Activated CD4-positive, alpha-beta T cell treated with anti-CD3 and anti-CD28 coated beads for 36 hours (primary cell): ENCODE results near the gene LCP1. TPM values are rescaled to one million over a fixed set of nuclear protein-coding genes. Genes with fewer than 3 reads are reported as not detected.
A peak's percentile ranks its signal among the peaks of the same experiment; 100 is the strongest.

ENCODE experiments used
- ATAC-seq: fragments of 200-7000 bp; cut with Tn5 transposase; one replicate; pipeline ENCODE4 v1.10.0; 2021; ENCODE audit warnings: mild to moderate bottlenecking, moderate library complexity
- CTCF ChIA-PET: fragments of 350-600 bp; sonication (Branson Sonifier 250); formaldehyde crosslinking; loops from one replicate; lab custom pipeline; 2021; ENCODE audit warnings: antibody characterized with exemption; lab: Charles Lee
- POLR2A ChIA-PET: fragments of 350-600 bp; sonication (Branson Sonifier 250); formaldehyde crosslinking; loops from one replicate; lab custom pipeline; 2021; ENCODE audit warnings: antibody characterized with exemption, inconsistent platforms; lab: Charles Lee
- DNase-seq: peaks from one replicate; pipeline ENCODE4 v3.0.0-alpha.2; 2020
- H3K27ac Mint-ChIP-seq: one replicate; pipeline ENCODE4 v1.8.0; 2021; ENCODE audit warnings: mixed read lengths
- H3K27me3 Mint-ChIP-seq: one replicate; pipeline ENCODE4 v1.8.0; 2021; ENCODE audit warnings: mixed read lengths
- H3K36me3 Mint-ChIP-seq: one replicate; pipeline ENCODE4 v1.8.0; 2021; ENCODE audit warnings: low read depth, mixed read lengths
- H3K4me1 Mint-ChIP-seq: one replicate; pipeline ENCODE4 v1.8.0; 2021; ENCODE audit warnings: mixed read lengths
- H3K4me3 Mint-ChIP-seq: one replicate; pipeline ENCODE4 v1.8.0; 2021; ENCODE audit warnings: mild to moderate bottlenecking, moderate library complexity, mixed read lengths
- H3K9me3 Mint-ChIP-seq: one replicate; pipeline ENCODE4 v1.8.0; 2021; ENCODE audit warnings: low read depth, mixed read lengths
- intact Hi-C, 2 experiments: fragments of 100-400 bp; cut with DNase I in 1 of 2; cut with micrococcal nuclease in 1 of 2; formaldehyde crosslinking; loops; one replicate each; pipeline versions ENCODE4 v1.14.2 to v1.15.1; 2022 to 2024; cut with DNase I, micrococcal nuclease
- total RNA-seq, 2 experiments: library from RNA; stranded (reverse); gene quantifications; one replicate each; pipeline ENCODE4 v1.2.3, GENCODE V29; 2021

Gene LCP1
- total RNA-seq, 2 experiments from 2014 or later, result 1,060 to 1,089 TPM

DNA sequence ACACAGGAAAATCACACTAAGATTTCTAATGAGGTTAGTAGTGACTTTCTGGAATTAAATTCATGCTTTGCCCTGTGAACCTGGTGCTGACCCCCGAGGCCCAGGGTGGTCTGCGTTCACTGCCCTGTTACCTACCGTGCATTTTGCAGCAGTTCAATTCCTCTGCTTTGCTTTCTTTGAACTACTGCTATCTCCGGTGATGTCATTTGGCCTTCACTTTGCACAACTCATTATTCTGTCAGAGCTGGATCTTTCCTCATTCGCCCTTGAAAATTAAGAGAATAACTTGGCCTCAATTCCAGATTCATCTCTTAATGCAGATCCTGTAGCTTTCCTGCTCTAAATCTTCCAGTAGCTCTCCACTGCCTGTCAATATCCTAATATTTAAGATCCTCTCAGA lies 21.0 kb upstream of the LCP1 start:
- Mint-ChIP-seq H3K9me3 (no peaks in the 10 kb centered on the region), H3K36me3 (no peaks in the 10 kb centered on the region), H3K4me1 (peaks cover 37% of the 10 kb centered on the region), H3K27me3 (no peaks in the 10 kb centered on the region), H3K4me3 (no peak overlapping the region), H3K27ac (no peak overlapping the region)
- DNase-seq, result no peak
- ChIA-PET CTCF (interaction anchor here (0.8 to 1.7 kb wide), 7 partner anchors 8 to 119 kb away, joined by 3 to 5 read pairs (median 3); no protein-coding TSS in a partner anchor), POLR2A (no interaction called here)
- no peak for ATAC-seq
- intact Hi-C loops, result no loop called here

DNA sequence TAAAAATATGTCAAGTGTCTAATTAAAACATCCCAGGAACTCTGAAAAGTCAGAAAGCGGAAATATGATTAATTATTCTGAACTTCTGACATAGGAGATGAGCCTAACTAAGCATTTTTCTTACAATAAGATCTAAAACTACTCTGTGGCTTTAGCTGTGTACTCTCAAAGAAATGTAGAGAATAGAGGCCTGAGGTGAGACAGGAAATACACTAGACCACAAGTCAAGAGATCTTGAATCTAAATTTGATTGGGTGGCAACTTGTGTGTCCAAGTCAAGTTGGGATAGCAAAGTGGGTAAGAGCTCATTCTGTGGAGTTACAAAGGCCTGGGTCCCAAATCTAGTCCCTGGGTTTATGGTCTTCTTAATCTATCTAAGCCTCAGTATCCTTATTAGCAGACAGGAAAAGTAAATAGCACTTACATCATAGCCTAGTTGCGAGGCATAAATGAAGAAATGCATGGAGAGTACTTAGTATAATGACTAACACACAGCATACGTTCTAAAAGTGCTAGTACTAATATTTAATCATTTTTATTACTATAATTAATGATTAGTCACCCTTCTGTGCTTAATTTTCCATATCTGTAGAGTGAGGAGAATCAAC lies 20.3 kb upstream of the LCP1 start:
- DNase-seq, result no peak
- Mint-ChIP-seq H3K4me1 (peaks cover 37% of the 10 kb centered on the region), H3K27me3 (no peaks in the 10 kb centered on the region), H3K36me3 (no peaks in the 10 kb centered on the region), H3K4me3 (no peak overlapping the region), H3K9me3 (no peaks in the 10 kb centered on the region), H3K27ac (peak overlapping the region; percentile 68)
- ChIA-PET CTCF (interaction anchor here (0.9 to 1.7 kb wide), 4 partner anchors 11 to 122 kb away, joined by 4 to 5 read pairs (median 4); no protein-coding TSS in a partner anchor), POLR2A (no interaction called here)
- ATAC-seq, result peak; percentile 85
- intact Hi-C loops, result no loop called here

DNA sequence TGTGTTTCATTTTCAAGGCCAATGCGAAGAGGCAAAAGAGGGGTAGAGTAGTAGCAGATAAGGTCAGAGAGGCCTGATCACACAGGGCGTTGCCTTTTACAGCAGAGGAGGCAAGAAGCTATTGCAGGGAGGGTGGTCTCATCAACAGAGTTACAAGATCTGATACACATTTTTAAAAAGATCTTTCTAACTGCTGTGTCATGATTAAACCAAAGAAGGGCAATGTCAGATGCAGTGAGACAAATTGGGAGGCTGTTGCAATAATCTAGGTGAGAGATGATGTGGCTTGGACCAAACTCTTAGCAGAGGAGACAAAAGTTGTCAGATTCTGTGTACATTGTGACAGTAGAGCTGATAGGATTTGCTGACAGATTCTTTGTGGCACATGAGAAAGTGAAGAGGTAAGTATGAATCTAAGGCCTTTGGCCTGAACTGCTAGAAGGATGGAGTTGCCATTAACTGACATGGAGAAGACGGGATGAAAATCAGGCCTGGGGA lies 16.8 kb upstream of the LCP1 start:
- H3K9me3 Mint-ChIP-seq, result no peaks in the 10 kb centered on the region
- H3K4me1 Mint-ChIP-seq, result peaks cover 34% of the 10 kb centered on the region
- no peak for ATAC-seq
- no peaks in the 10 kb centered on the region for H3K36me3 Mint-ChIP-seq
- no peak overlapping the region for H3K27ac Mint-ChIP-seq
- POLR2A ChIA-PET, result interaction anchor here (0.6 kb wide), 1 partner anchor 17 kb away, joined by 3 read pairs; the partner anchor contains the start of gene LCP1
- CTCF ChIA-PET, result interaction anchor here (0.6 to 1.7 kb wide), 3 partner anchors 13 to 123 kb away, joined by 3 to 10 read pairs (median 5); no protein-coding TSS in a partner anchor
- no peaks in the 10 kb centered on the region for H3K27me3 Mint-ChIP-seq
- no peak for DNase-seq
- intact Hi-C loops, result no loop called here
- H3K4me3 Mint-ChIP-seq, result no peak overlapping the region

DNA sequence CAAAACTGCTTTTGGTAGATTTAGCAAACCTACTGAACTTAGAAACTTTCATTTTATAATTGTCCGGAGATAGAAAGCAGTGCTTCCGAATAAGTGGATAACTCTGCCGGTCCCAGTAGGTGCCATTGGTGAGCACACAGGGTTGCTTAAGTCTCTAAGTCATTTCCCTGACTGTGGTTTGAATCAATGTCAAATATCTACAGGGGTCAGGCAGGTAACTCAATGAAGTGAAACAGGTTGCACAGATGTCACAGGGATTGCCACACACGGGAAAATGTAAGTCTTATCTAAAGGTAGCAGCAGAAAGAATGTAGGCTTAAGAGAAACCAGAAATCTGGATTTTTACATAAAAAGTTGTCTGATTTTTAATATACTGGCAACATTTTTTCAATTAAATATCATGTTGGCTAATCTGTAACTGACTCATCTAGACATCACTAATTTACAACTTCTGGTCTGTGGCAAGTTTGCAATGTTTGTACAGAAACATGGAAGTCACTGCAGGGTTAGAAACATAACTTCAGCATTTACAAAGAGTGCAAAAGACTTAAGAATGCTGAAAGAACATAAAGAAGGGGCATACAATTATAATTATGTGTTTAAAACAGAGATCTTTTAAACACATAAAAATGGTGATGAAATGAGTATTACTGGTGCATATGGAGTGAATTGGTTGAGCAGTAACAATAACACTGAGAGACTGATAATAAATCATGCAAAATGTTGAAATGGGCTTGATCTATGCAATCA lies 15.5 kb upstream of the LCP1 start:
- Mint-ChIP-seq H3K36me3 (no peaks in the 10 kb centered on the region), H3K9me3 (no peaks in the 10 kb centered on the region), H3K4me1 (peaks cover 24% of the 10 kb centered on the region), H3K4me3 (no peak overlapping the region), H3K27ac (no peak overlapping the region), H3K27me3 (no peaks in the 10 kb centered on the region)
- intact Hi-C loops, result no loop called here
- DNase-seq (no peak), ATAC-seq (no peak)
- ChIA-PET POLR2A (no interaction called here), CTCF (no interaction called here)

DNA sequence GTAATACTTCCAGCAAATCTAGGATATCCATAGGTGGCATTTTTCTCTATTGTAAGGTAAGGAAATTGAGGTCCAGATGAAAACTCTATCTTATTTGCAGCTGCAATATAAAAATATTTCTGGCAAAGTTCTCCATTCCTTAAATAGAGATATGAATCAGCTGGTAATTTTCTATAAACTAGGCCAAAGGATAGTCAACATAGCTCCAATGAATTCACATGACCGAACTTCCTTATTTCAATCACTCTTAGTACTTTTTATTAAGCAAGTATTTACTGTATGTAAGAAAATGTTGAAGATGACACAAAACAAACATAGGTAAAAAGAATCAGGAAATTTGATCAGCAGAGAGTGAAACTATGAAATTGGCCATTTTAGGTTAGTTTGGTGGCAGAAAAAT lies 13.0 kb upstream of the LCP1 start:
- ChIA-PET CTCF (interaction anchor here (0.9 to 3.0 kb wide), 4 partner anchors 8 to 116 kb away, joined by 3 to 10 read pairs (median 3); no protein-coding TSS in a partner anchor), POLR2A (no interaction called here)
- DNase-seq, result no peak
- H3K9me3 Mint-ChIP-seq, result no peaks in the 10 kb centered on the region
- H3K4me1 Mint-ChIP-seq, result peaks cover 5% of the 10 kb centered on the region
- H3K27me3 Mint-ChIP-seq, result no peaks in the 10 kb centered on the region
- no peaks in the 10 kb centered on the region for H3K36me3 Mint-ChIP-seq
- no peak overlapping the region for H3K4me3 Mint-ChIP-seq
- intact Hi-C loops, result no loop called here
- ATAC-seq, result no peak
- H3K27ac Mint-ChIP-seq, result no peak overlapping the region

DNA sequence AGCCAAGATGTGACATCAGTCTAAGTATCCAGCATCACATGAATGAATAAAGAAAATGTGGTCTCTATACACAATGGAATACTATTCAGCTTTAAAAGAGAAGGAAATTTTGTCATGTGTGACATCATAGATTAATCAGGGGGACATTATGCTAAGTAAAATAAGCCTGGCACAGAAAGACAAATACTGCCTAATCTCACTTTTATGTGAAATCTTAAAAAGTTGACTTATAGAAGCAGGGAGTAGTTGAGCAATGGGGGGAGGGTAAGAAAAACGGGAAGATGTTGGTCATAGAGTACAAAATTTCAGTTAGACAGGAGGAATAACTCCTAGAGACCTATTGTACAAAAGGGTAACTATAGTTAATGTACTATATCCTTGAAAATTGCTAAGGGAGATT lies 10.4 kb upstream of the LCP1 start:
- intact Hi-C loops, result no loop called here
- Mint-ChIP-seq H3K27me3 (no peaks in the 10 kb centered on the region), H3K36me3 (no peaks in the 10 kb centered on the region), H3K4me1 (no peaks in the 10 kb centered on the region), H3K27ac (no peak overlapping the region), H3K9me3 (no peaks in the 10 kb centered on the region), H3K4me3 (no peak overlapping the region)
- DNase-seq (no peak), ATAC-seq (no peak)
- CTCF ChIA-PET, result interaction anchor here (0.6 to 2.2 kb wide), 3 partner anchors 10 to 32 kb away, joined by 4 to 9 read pairs (median 4); partner anchors contain the start of gene LCP1
- POLR2A ChIA-PET, result no interaction called here

DNA sequence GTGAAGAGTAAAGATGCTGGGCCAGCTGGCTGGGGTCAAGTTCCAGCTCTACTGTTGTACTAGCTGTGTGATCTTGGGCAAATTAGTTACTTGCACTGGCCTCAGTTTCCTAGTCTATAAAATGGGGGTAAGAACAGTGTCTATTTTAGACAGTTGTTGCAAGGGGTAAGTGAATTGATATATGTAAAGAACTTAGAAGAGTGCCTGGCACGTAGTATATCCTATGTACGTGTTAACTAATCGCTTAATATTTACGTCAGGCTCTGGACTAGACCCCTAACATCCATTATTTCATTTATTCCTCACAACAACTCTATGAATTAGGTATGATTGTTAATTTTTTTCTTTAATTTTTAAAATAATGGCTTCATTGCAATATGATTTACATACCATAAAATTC lies 3.7 kb upstream of the LCP1 start:
- H3K27me3 Mint-ChIP-seq, result no peaks in the 10 kb centered on the region
- H3K9me3 Mint-ChIP-seq, result no peaks in the 10 kb centered on the region
- H3K4me1 Mint-ChIP-seq, result peaks cover 32% of the 10 kb centered on the region
- POLR2A ChIA-PET, result no interaction called here
- DNase-seq, result no peak
- no peak overlapping the region for H3K4me3 Mint-ChIP-seq
- CTCF ChIA-PET, result interaction anchor here (0.6 to 3.0 kb wide), 7 partner anchors 10 to 734 kb away, joined by 3 to 12 read pairs (median 5); no protein-coding TSS in a partner anchor
- no peak overlapping the region for H3K27ac Mint-ChIP-seq
- peaks cover 7% of the 10 kb centered on the region for H3K36me3 Mint-ChIP-seq
- no peak for ATAC-seq
- intact Hi-C loops, result loop anchor here (2.0 to 10.0 kb wide), 3 partner anchors 135 to 841 kb away; partner anchors contain the start of genes ESD (in 1 of the 2) and TPT1 (in 1 of the 2)

DNA sequence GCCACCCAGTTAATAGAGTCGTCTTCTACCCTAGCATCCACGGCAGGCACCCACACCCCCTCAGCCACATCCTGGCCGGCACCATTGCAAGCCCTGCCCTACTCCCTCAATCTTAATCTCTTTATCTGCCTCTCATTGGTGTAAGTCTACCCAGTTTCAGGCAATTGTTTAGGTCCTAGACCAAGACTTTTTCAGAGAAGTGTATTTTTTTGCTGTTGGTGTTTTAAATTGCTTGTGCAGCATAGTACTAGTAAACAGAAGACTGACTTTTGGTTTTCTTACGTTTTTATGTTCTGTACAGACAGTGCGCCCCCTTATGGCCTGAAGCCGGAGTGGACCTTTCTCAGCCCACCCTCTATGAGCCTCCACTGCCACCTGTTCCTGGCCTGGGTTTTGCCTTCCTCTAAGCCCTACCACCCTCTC lies 2.3 kb upstream of the LCP1 start:
- ATAC-seq (peak; percentile 61), DNase-seq (peak; percentile 89)
- Mint-ChIP-seq H3K4me1 (peaks cover 35% of the 10 kb centered on the region), H3K9me3 (no peaks in the 10 kb centered on the region), H3K27me3 (no peaks in the 10 kb centered on the region), H3K27ac (peak overlapping the region; percentile 98), H3K36me3 (peaks cover 18% of the 10 kb centered on the region), H3K4me3 (peak overlapping the region; percentile 97)
- ChIA-PET CTCF (interaction anchor here (0.5 to 1.8 kb wide), 3 partner anchors 16 to 76 kb away, joined by 3 to 12 read pairs (median 5); no protein-coding TSS in a partner anchor), POLR2A (no interaction called here)
- intact Hi-C loops, result loop anchor here (1.0 to 10.0 kb wide), 14 partner anchors 24 to 1853 kb away; partner anchors contain the start of genes ZC3H13 (in 2 of the 2), ESD (in 1 of the 2), LRRC63 (in 1 of the 2) and NUDT15 (in 1 of the 2)

DNA sequence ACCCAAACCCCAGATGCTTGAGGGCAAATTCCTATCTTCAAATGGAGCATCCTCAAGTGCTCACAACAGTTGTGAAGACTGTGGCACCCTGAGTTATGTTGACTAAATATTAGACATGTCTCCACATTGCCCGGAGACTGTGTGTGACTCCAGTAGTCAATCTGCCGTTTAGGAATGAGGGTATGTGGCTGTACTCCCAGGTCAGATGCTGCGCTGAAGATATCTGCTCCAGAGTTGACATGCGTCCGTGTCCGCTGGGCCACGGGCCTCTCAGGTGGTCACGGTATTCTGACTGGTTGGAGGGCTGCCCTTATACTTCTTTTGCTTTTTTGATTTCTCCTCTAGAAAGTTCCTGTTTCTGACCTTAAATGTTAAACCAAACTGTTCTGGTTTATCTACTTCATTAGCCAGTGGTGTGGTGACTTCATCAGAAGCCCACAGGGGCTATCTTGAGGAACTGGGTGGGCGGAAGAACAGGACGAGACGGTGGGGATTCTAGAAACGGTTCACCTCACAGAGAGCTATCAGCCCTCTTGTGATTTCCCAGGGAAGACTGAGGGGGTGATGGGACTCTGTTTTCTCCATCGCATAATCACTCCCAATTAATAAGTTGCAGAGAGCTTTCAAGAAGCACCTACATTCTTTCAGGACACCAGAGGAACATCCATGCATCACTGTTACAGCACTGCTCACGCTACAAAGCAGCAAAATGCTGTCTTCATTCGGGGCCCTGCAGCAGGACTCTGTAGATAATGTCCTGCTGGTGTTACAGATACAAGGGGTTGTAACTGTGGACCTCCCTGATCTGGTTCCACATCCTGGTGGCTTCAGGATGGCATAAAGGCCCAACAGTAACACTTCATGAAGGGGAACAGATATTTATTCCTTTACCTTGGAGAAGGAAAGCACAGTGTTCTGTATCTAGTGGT lies 1.3 kb upstream of the LCP1 start:
- intact Hi-C loops, result loop anchor here (2.0 to 10.0 kb wide), 10 partner anchors 36 to 1854 kb away; partner anchors contain the start of genes ESD (in 1 of the 2), NUDT15 (in 1 of the 2), RUBCNL (in 1 of the 2) and TPT1 (in 1 of the 2)

DNA sequence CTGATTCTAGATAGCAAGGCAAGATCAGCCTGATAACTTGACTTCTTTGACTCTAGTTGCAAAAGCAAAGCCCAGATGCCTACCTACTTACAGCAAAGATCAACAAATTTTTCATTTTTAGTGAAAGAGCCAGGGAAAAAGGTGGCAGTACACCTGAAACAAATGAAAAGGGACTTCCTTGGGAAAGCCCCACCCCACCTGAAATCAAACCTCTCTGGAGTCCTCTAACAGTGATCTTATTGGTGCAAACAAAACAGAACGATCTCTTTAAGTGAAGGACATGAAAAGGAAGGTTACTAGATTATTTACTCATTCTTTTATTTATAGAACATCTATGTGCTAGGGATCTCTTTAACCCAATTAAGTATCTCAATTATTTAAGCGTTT lies 507 bp upstream of the LCP1 start:
- peak overlapping the region; percentile 97 for H3K4me3 Mint-ChIP-seq
- ATAC-seq (no peak), DNase-seq (no peak)
- H3K9me3 Mint-ChIP-seq, result no peaks in the 10 kb centered on the region
- no peaks in the 10 kb centered on the region for H3K27me3 Mint-ChIP-seq
- POLR2A ChIA-PET, result interaction anchor here (0.6 to 1.9 kb wide), 5 partner anchors 10 to 113 kb away, joined by 3 to 7 read pairs (median 3); no protein-coding TSS in a partner anchor
- peak overlapping the region; percentile 98 for H3K27ac Mint-ChIP-seq
- peaks cover 46% of the 10 kb centered on the region for H3K4me1 Mint-ChIP-seq
- CTCF ChIA-PET, result interaction anchor here (0.7 to 2.5 kb wide), 9 partner anchors 9 to 139 kb away, joined by 3 to 22 read pairs (median 4); no protein-coding TSS in a partner anchor
- H3K36me3 Mint-ChIP-seq, result peaks cover 34% of the 10 kb centered on the region
- intact Hi-C loops, result loop anchor here (1.0 to 10.0 kb wide), 12 partner anchors 10 to 1855 kb away; partner anchors contain the start of genes ESD (in 1 of the 2), LRRC63 (in 1 of the 2), NUDT15 (in 1 of the 2) and RUBCNL (in 1 of the 2)

More for the DNA sequence above, 1.3 kb upstream of the LCP1 start:
- no peaks in the 10 kb centered on the region for H3K27me3 Mint-ChIP-seq
- no peaks in the 10 kb centered on the region for H3K9me3 Mint-ChIP-seq
- peak overlapping the region; percentile 97 for H3K4me3 Mint-ChIP-seq
- POLR2A ChIA-PET, result interaction anchor here (0.8 to 1.9 kb wide), 3 partner anchors 13 to 33 kb away, joined by 3 to 7 read pairs (median 7); no protein-coding TSS in a partner anchor
- DNase-seq (no peak), ATAC-seq (no peak)
- CTCF ChIA-PET, result interaction anchor here (0.9 to 2.5 kb wide), 7 partner anchors 12 to 704 kb away, joined by 3 to 22 read pairs (median 4); no protein-coding TSS in a partner anchor
- peaks cover 39% of the 10 kb centered on the region for H3K4me1 Mint-ChIP-seq
- peak overlapping the region; percentile 98 for H3K27ac Mint-ChIP-seq
- H3K36me3 Mint-ChIP-seq, result peaks cover 26% of the 10 kb centered on the region
